RKO (cell line): ENCODE measurements around the gene IQCK.

Experiments used
- DNase-seq: peaks from one replicate; pipeline ENCODE4 v3.0.0-alpha.2; 2016; ENCODE audit warnings: low spot score

The IQCK gene

DNA sequence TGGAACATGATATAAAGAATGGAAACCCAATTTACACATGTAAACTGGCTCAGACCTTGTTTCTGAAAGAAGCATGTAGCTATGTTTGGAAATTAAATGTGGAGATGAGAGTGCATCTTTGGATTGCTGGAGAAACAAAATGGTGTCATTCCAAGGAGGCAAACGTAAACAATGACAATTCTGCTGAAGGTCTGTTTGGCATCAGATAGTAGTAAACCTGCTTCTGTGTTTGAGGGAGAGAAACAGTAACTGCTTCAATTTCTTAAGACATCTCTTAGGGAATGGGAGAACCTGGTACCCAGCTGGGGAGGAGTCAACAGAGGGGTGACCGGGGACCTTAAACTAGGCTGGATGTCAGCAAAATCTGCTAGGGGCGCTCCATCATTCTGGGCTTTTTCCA, 143.1 kb downstream of the IQCK start:
- DNase-seq = no peak

- no peak for DNase-seq
These were observed 143.8 kb downstream of the IQCK start for GRCh38 chr16:19861811-19862327.

- DNase-seq = no peak
These were observed 145.9 kb downstream of the IQCK start for GRCh38 chr16:19863990-19864389.

DNA sequence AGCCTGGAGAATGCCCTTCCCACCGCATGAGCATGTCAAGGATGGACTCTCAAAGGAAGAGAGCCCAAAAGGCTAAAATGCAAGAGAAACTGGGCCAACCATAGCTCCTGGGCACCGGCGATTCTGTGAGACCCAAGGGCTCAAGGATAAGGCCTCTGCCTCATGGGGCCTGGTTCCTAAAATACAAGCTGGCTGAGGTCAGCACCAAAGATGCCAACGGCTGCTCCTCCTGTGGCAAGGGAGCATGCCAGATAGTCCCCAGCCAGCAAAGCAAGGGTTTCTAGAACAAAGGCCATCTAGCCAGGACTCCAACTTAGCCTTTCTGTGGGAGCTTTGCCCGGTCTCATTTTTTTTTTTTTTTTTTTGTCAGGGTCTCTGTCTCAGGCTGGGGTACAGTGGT, 146.5 kb downstream of the IQCK start:
- no peak for DNase-seq

- DNase-seq = no peak
These were observed 150.3 kb downstream of the IQCK start for GRCh38 chr16:19868421-19868820.

DNA sequence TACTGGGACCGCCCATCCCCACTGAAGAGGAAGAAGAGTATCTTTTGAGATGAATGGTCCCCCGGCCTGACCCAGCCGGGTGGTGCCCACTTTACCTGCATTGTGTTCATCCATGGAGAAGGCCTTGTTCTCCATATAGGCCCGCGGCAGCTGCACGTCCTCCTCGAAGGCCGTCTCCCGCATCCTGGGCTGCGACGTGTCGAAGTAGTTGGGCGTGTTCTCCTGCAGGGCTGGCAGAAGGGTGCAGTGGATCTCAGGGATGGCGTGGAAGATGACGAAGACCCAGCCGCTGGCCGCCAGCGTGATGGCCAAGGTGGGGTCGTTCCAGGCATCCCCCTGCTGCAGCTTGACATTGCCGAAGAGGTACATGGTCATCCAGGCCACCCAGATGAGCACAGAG, 153.7 kb downstream of the IQCK start:
- DNase-seq = no peak

DNA sequence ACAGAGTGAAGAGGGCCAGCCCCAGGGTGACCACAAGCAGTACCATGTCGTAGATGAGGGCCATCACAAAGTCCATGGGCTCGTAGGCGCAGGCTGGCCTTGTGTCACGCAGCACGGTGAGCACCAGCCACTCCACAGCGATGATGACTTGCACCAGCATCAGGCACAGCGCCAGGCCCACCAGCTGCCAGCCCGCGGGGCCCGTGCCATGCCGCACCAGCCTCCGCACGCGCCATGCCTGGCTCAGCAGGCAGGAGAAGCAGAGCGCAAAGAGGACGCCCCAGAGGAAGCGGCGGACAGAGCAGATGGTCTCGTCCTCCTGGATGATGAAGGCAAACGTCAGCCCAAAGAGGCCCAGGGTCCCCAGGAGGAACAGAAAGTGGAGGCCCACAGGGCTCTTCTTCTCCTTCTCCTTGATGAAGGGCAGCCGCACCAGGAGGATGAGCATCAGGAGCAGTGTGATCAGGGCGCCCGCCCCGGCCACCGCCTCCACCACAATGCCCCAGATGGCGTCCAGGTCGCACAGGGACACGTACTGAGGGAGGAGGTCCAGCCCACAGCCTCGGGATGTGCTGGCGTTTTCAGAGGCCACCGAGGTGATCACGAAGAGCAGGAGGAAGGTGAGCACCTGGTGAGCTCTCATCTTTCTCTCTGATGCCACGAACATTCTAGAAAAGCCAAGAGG, 154.2 kb downstream of the IQCK start:
- DNase-seq = no peak

DNA sequence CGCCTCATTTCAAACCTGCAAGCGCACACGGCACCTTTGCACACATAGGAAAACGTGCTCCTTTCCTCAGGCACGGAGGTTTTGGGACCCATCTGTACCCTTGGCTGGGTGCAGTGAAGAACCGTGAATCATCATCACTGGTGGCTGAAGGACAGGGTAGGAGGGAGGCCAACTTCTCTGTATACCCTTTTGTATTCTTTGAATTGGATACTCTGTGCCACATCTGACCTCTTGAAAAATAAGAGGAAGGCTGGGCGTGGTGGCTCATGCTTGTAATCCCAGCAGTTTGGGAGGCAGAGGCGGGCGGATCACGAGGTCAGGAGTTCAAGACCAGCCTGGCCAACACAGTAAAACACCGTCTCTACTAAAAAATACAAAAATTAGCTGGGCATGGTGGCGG, 154.9 kb downstream of the IQCK start:
- DNase-seq = no peak

DNA sequence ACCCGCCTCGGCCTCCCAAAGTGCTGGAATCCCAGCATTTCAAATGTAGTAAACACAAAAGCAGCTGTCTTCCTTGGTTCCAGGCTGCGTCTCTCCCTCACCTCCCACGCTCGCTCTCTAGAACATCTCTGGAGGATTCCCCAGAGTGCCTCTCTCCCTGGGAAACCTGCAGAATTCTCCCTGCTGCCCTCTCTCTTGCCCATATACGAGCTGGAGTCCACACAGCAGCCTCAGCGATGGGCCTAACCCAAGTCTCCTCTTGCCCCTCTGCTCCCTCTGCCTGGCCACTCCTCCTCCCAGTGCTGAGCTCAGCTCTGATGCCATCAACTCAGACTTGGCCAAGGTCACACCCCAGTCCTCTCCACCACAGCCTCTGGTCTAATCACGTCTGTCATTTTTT, 156.0 kb downstream of the IQCK start:
- no peak for DNase-seq

DNA sequence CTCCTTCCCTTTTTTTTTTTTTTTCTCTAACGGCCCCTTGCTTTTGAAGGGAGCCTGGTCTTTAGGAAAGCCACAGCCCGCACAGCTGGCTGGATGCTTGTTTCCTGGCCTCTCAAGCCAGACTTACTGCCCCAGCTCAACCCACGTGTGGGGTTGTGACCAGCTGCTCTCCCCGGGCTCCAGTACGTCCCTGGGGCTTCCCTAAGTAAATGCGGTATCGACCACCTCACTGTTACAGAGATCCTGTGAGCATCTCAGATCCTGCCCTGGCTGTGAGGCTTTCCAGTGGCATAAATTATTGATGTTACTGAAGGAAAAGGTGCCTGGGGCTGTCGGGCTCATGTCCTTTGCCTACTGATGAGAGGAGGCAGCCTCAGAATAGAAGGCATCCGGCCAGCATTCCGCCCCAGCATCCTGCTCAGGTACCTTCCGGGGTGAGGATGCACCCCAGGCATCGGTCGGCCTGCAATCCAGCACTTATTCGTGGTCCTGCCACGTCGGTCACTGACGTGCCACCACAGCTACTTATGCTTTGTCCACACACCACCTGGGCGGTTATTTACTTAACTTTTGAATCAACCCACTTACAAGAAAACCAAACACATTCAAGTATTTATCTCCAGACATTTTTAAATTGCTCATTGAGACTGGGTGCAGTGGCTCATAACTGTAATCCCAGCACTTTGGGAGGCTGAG, 156.9 kb downstream of the IQCK start:
- no peak for DNase-seq

DNA sequence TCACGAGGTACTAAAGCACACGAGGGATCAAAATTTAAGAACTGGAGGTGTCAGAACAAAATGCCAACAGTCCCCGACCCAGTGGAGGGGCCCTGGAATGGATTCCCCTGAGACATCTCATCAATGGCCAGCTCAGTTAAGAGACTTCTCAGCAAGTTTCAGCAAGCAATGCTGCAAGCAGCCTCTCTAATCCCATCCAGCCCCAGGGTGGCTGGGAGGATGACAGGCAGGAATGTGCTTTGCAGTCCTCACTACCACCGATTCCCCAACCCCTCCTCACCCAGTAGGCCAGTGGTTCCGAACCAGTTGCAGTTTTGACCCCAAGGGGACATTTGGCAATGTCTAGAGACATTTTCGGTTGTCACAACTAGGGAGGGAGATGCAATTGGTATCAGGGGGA, 157.8 kb downstream of the IQCK start:
- DNase-seq = no peak

DNA sequence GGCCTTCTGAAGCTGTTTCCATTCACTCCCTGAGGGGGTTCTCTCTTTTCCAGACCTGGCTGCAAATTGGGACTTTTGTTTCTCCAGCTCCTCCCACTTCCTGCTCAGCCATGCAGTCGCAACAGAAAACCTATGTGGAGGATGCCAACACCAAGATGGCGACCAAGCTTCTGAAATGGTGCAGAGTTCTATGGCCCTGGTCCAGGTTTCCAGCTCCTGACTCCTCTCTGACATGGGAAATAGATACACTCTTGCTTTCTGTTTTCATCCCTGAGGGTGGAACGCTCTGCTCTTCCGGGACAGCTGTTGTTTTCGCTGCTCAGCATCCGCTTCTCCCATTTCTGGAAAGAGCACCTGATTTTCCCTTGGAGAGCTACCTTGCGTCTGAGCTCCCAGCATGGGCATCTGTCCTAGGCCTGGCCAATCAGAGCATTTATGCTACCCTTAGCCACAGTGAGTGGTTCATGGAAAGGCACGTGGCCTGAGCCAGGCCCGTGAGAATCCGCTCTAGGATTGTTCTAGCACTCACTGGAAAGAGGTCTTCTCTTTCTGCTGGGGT, 158.5 kb downstream of the IQCK start:
- DNase-seq = no peak

GRCh38 chr16:19878757-19879156, 160.7 kb downstream of the IQCK start:
- DNase-seq = no peak

- no peak for DNase-seq
These were observed 161.2 kb downstream of the IQCK start for GRCh38 chr16:19879241-19879792.

GRCh38 chr16:19881028-19881427, 163.0 kb downstream of the IQCK start:
- no peak for DNase-seq

DNA sequence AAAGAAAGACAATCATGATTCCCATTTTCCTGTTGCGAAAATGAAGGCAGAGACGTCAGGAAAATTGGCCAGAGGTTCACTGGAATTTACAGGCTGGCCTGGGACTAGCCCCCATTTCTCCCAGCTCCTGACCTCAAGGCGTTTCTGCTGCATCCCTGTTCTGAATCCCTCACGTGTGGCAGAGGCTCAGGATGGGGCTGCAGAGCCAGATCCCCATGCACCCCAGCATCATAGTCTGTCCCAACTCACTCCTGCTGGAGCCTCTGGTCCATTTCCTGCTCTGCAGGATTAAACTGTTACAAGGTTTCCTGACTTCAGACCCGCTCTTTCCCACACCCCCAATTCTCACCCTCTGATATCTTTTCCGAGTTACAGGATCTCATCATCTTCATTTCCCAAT, 163.7 kb downstream of the IQCK start:
- DNase-seq = no peak

DNA sequence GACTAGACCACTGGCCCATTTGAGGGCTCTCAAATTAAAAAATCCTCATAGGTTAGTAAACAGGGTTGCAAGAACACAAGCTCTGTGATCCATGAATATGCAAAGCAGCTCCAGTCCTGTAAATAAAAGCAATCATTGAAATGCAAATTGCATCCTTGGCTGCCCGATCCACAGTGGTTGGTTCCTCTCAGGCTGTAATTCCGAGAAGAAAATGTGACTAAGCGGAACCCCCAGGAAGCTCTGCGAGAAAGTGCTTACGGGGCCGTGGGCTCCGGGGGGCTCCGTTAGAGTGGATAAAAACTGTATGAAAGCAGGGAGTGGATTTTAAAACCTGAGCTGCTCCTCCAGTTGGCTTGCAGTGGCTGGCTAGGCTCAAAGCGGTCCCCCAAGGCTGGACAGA, 164.1 kb downstream of the IQCK start:
- DNase-seq = no peak

DNA sequence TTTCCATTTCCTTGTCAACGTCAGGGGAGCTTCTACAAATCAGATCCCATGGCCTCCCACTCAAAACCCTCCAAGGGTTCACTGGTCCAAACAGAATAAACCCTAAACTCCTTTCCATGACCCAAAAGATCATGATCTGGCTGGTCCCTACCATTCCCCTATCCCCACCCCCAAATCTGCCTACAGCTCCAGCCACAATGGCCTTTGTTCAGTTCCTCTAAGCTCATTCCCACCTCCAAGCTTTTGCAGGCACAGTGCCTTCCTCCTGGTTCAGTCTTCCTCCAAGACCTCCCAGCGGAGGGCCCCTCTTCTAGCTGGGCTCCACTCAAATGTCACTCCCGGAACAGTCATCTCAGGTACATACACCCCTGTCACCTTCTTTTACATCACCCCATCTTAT, 164.6 kb downstream of the IQCK start:
- no peak for DNase-seq

- no peak for DNase-seq
These were observed 165.4 kb downstream of the IQCK start for GRCh38 chr16:19883296-19883965.

GRCh38 chr16:19883966-19884485, 166.0 kb downstream of the IQCK start:
- DNase-seq = no peak

DNA sequence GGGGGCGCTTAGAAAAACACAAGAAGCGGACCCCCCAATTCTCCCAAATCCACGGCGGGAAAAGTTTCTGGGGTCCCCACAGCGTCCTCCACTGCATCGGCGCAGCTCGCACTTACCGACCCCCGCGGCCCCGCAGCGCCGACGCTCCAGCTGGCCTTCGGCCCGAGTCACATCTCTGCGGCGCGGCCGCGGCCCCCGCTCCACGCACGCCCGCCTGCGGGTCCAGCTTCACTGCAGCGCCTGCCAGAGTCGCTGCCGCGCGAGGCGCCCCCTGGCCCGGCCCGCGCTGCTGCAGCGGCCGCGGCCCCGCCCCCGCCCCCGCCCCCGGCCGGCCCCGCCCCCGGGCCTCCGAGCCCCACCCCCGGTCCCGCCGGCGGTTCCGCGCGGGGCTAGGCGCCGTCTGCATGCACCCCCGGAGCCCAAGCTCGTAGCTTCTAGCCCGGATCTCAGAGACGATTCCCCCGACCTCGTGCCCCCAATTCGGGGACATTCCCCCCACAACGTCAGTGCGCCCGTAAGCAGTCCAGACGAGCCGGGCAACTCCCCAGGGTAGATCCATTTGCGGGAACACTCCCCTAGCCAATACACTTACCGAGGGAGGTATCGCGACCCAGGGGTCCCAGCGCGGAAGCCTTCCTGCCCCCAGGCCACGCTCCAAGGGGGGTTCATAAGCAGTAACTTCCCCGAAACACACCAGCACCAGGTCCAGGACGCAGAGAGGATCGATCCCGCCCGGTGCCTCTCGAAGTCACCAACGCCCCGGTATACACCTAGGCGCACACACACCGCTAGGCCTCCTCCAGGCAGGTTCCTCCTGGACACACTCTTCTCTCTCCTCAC, 166.8 kb downstream of the IQCK start, which contains the start of gene GPRC5B:
GPRC5B (minus strand) TSS at position 238 of the 840 bp plus-strand sequence. CDS start 12,003 bp downstream, outside the sequence.
- DNase-seq = no peak
